Hepatocyte (in vitro differentiated cells): Measurements from ENCODE around the gene DDX10. TPM values are rescaled to one million over a fixed set of nuclear protein-coding genes. Genes with fewer than 3 reads are reported as not detected.

ENCODE experiments used
- DNase-seq: peaks from one replicate; pipeline ENCODE4 v3.0.0-alpha.2; 2016; ENCODE audit warnings: low spot score
- H2AFZ ChIP-seq: fragments of 200-600 bp; sonication (generic); 2 replicates; pipeline ENCODE4 v1.6.0; 2016; ENCODE audit warnings: antibody characterized with exemption, mild to moderate bottlenecking
- H3K27ac ChIP-seq: fragments of 200-600 bp; sonication (generic); 2 replicates; pipeline ENCODE4 v1.5.1; 2016; ENCODE audit warnings: mild to moderate bottlenecking
- H3K27me3 ChIP-seq: fragments of 200-600 bp; sonication (generic); 2 replicates; pipeline ENCODE4 v1.6.1; 2016
- H3K36me3 ChIP-seq: fragments of 200-600 bp; sonication (generic); replicated peaks from 2 replicates; pipeline ENCODE4 v1.5.1; 2016; ENCODE audit warnings: low read depth; ENCODE audit not compliant: insufficient read depth
- H3K4me1 ChIP-seq: fragments of 200-600 bp; sonication (generic); 2 replicates; pipeline ENCODE4 v1.5.1; 2016; ENCODE audit warnings: mild to moderate bottlenecking, moderate library complexity; ENCODE audit not compliant: insufficient read depth
- H3K4me2 ChIP-seq: fragments of 200-600 bp; sonication (generic); 2 replicates; pipeline ENCODE4 v1.6.0; 2016
- H3K4me3 ChIP-seq: fragments of 200-600 bp; sonication (generic); 2 replicates; pipeline ENCODE4 v1.5.1; 2016; ENCODE audit warnings: mild to moderate bottlenecking
- H3K79me2 ChIP-seq: fragments of 200-600 bp; sonication (generic); 2 replicates; pipeline ENCODE4 v1.6.0; 2017; ENCODE audit warnings: mild to moderate bottlenecking
- H3K9me2 ChIP-seq: fragments of 200-600 bp; sonication (generic); replicated peaks from 2 replicates; pipeline ENCODE4 v1.6.0; 2017; ENCODE audit warnings: mild to moderate bottlenecking; ENCODE audit not compliant: insufficient read depth
- H3K9me3 ChIP-seq: fragments of 200-600 bp; sonication (generic); 2 replicates; pipeline ENCODE4 v1.5.1; 2016; ENCODE audit warnings: low read depth, mild to moderate bottlenecking
- H4K20me1 ChIP-seq: fragments of 200-600 bp; sonication (generic); 2 replicates; pipeline ENCODE4 v1.6.0; 2016; ENCODE audit warnings: mild to moderate bottlenecking; ENCODE audit not compliant: insufficient read depth, poor library complexity, severe bottlenecking
- EZH2 ChIP-seq: fragments of 200-600 bp; sonication (generic); IDR thresholded peaks from 2 replicates; pipeline ENCODE4 v1.6.1; 2016; ENCODE audit warnings: antibody characterized with exemption, mild to moderate bottlenecking, borderline replicate concordance
- EZH2phosphoT487 ChIP-seq: fragments of 200-600 bp; sonication (generic); IDR thresholded peaks from one replicate; pipeline ENCODE4 v1.6.1; 2018; ENCODE audit warnings: antibody characterized with exemption, mild to moderate bottlenecking, low read depth, moderate library complexity; ENCODE audit not compliant: unreplicated experiment, severe bottlenecking
- WGBS: methylation state at CpG from one replicate; pipeline ENCODE4 v1.1.6; 2016; ENCODE audit warnings: low lambda C conversion rate; ENCODE audit errors: missing lambda C conversion rate; 5-methylcytosine and 5-hydroxymethylcytosine counted together
- polyA plus RNA-seq: library from polyadenylated mRNA; unstranded; fragments of >200 nt; fragmentation: Nextera tagmentation; extraction: Ambion mirVana; gene quantifications from 2 replicates; pipeline ENCODE4 v1.2.1, GENCODE V29; 2016
- total RNA-seq: library from RNA; depleted of rRNA; stranded (reverse); fragments of >200 nt; gene quantifications from 2 replicates; pipeline ENCODE4 v1.2.3, GENCODE V29; 2014
- TF ChIP-seq, protein P1 (sequence below): fragments of 200-600 bp; sonication (generic); IDR thresholded peaks from 2 replicates; pipeline ENCODE4 v1.5.1; 2016; ENCODE audit warnings: antibody characterized with exemption, mild to moderate bottlenecking; ENCODE audit not compliant: poor library complexity

The DDX10 gene
- total and polyA plus RNA-seq, 2 experiments from 2014 or later: 9.6 to 13.9 TPM

GRCh38 chr11:108901359-108901758 is 236.5 kb downstream of the DDX10 start:
- TF ChIP-seq, protein P1, sequence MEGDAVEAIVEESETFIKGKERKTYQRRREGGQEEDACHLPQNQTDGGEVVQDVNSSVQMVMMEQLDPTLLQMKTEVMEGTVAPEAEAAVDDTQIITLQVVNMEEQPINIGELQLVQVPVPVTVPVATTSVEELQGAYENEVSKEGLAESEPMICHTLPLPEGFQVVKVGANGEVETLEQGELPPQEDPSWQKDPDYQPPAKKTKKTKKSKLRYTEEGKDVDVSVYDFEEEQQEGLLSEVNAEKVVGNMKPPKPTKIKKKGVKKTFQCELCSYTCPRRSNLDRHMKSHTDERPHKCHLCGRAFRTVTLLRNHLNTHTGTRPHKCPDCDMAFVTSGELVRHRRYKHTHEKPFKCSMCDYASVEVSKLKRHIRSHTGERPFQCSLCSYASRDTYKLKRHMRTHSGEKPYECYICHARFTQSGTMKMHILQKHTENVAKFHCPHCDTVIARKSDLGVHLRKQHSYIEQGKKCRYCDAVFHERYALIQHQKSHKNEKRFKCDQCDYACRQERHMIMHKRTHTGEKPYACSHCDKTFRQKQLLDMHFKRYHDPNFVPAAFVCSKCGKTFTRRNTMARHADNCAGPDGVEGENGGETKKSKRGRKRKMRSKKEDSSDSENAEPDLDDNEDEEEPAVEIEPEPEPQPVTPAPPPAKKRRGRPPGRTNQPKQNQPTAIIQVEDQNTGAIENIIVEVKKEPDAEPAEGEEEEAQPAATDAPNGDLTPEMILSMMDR: no peak
- TF ChIP-seq EZH2phosphoT487 (no peak), EZH2 (no peak)
- WGBS: 63% methylated on average over 3 of the region's 3 CpGs
- H3K9me2 ChIP-seq: no peaks in the 10 kb centered on the region
- no peaks in the 10 kb centered on the region for H3K9me3 ChIP-seq
- H3K4me1 ChIP-seq: peaks cover 12% of the 10 kb centered on the region
- H3K4me2 ChIP-seq: peak overlapping the region; percentile 15
- no peaks in the 10 kb centered on the region for H3K36me3 ChIP-seq
- H3K4me3 ChIP-seq: no peak overlapping the region
- no peak overlapping the region for H2AFZ ChIP-seq
- H3K27ac ChIP-seq: peak overlapping the region; percentile 34
- H3K79me2 ChIP-seq: no peaks in the 10 kb centered on the region
- H3K27me3 ChIP-seq: no peaks in the 10 kb centered on the region
- no peaks in the 10 kb centered on the region for H4K20me1 ChIP-seq
- DNase-seq: no peak

GRCh38 chr11:108902027-108902469 is 237.2 kb downstream of the DDX10 start:
- peak; percentile 30 for DNase-seq
- WGBS: 33% methylated on average over 2 of the region's 2 CpGs
- Histone ChIP-seq H3K79me2 (no peaks in the 10 kb centered on the region), H3K27ac (peak overlapping the region; percentile 34), H3K4me1 (peaks cover 12% of the 10 kb centered on the region), H3K27me3 (no peaks in the 10 kb centered on the region), H3K4me2 (peak overlapping the region; percentile 15), H2AFZ (no peak overlapping the region), H3K9me3 (no peaks in the 10 kb centered on the region), H3K4me3 (no peak overlapping the region), H3K36me3 (no peaks in the 10 kb centered on the region), H3K9me2 (no peaks in the 10 kb centered on the region), H4K20me1 (no peaks in the 10 kb centered on the region)
- no peak for TF ChIP-seq EZH2
- TF ChIP-seq EZH2phosphoT487: no peak
- TF ChIP-seq, protein P1: no peak

GRCh38 chr11:108904480-108904879 is 239.6 kb downstream of the DDX10 start:
- Histone ChIP-seq H3K4me3 (no peak overlapping the region), H3K79me2 (no peaks in the 10 kb centered on the region), H2AFZ (no peak overlapping the region), H3K27me3 (no peaks in the 10 kb centered on the region), H3K4me2 (no peak overlapping the region), H3K4me1 (peaks cover 12% of the 10 kb centered on the region), H3K36me3 (no peaks in the 10 kb centered on the region), H3K9me3 (no peaks in the 10 kb centered on the region), H3K9me2 (no peaks in the 10 kb centered on the region), H4K20me1 (no peaks in the 10 kb centered on the region), H3K27ac (no peak overlapping the region)
- 77% methylated on average over 1 of the region's 1 CpG for WGBS
- DNase-seq: no peak
- TF ChIP-seq EZH2phosphoT487: no peak
- TF ChIP-seq, protein P1: no peak
- TF ChIP-seq EZH2: no peak

- H3K27ac ChIP-seq: no peak overlapping the region
- H4K20me1 ChIP-seq: no peaks in the 10 kb centered on the region
- H2AFZ ChIP-seq: no peak overlapping the region
- DNase-seq: no peak
- H3K27me3 ChIP-seq: no peaks in the 10 kb centered on the region
- no peaks in the 10 kb centered on the region for H3K36me3 ChIP-seq
- no peaks in the 10 kb centered on the region for H3K9me2 ChIP-seq
- peaks cover 12% of the 10 kb centered on the region for H3K4me1 ChIP-seq
- no peak overlapping the region for H3K4me3 ChIP-seq
- TF ChIP-seq EZH2: no peak
- TF ChIP-seq, protein P1: no peak
- no peak for TF ChIP-seq EZH2phosphoT487
- H3K9me3 ChIP-seq: no peaks in the 10 kb centered on the region
- H3K79me2 ChIP-seq: no peaks in the 10 kb centered on the region
- no peak overlapping the region for H3K4me2 ChIP-seq
Observed at GRCh38 chr11:108906329-108906728, 241.5 kb downstream of the DDX10 start.
